H9 (cell line): ENCODE results near the gene PHACTR1. TPM values are rescaled to one million over a fixed set of nuclear protein-coding genes. Genes with fewer than 3 reads are reported as not detected.

ENCODE experiments used
- DNase-seq: peaks from one replicate; pipeline ENCODE4 v3.0.0-alpha.2; 2017
- H2AFZ ChIP-seq: one replicate; pipeline ENCODE4 v1.6.1; 2013; ENCODE audit warnings: mild to moderate bottlenecking, low read length, control low read depth, moderate library complexity
- H2AK5ac ChIP-seq: 2 replicates; pipeline ENCODE4 v1.6.1; 2013; ENCODE audit warnings: low read length, control low read depth, mixed read lengths; ENCODE audit not compliant: insufficient read length
- H2BK120ac ChIP-seq: one replicate; pipeline ENCODE4 v1.6.1; 2013; ENCODE audit warnings: low read depth, mild to moderate bottlenecking, low read length, control low read depth, inconsistent platforms; ENCODE audit not compliant: poor library complexity, severe bottlenecking
- H2BK12ac ChIP-seq: 2 replicates; pipeline ENCODE4 v1.6.1; 2013; ENCODE audit warnings: low read length, control low read depth, mixed read lengths, low read depth; ENCODE audit not compliant: insufficient read length
- H2BK15ac ChIP-seq: 2 replicates; pipeline ENCODE4 v1.6.1; 2013; ENCODE audit warnings: low read depth, low read length, control low read depth
- H2BK20ac ChIP-seq: one replicate; pipeline ENCODE4 v1.6.1; 2013; ENCODE audit warnings: low read depth, mild to moderate bottlenecking, low read length, control low read depth, inconsistent platforms; ENCODE audit not compliant: poor library complexity, severe bottlenecking
- H2BK5ac ChIP-seq: 2 replicates; pipeline ENCODE4 v1.6.1; 2013; ENCODE audit warnings: low read length, control low read depth, mixed read lengths; ENCODE audit not compliant: insufficient read length
- H3K14ac ChIP-seq: 2 replicates; pipeline ENCODE4 v1.6.1; 2013; ENCODE audit warnings: low read length, control low read depth; ENCODE audit not compliant: insufficient read depth
- H3K18ac ChIP-seq: 2 replicates; pipeline ENCODE4 v1.6.1; 2013; ENCODE audit warnings: low read depth, mild to moderate bottlenecking, mixed read lengths, low read length, control low read depth; ENCODE audit not compliant: insufficient read length
- H3K23ac ChIP-seq: 2 replicates; pipeline ENCODE4 v1.6.1; 2013; ENCODE audit warnings: low read length, control low read depth, mixed read lengths, low read depth; ENCODE audit not compliant: insufficient read length
- H3K23me2 ChIP-seq: 2 replicates; pipeline ENCODE4 v1.6.1; 2013; ENCODE audit warnings: low read depth, mild to moderate bottlenecking, mixed read lengths, low read length, control low read depth; ENCODE audit not compliant: insufficient read length, poor library complexity, severe bottlenecking
- H3K27ac ChIP-seq: 2 replicates; pipeline ENCODE4 v1.5.1; 2013; ENCODE audit warnings: low read length, control low read depth, mixed read lengths, low read depth; ENCODE audit not compliant: insufficient read length
- H3K27me3 ChIP-seq: 2 replicates; pipeline ENCODE4 v1.6.1; 2013; ENCODE audit warnings: low read length, control low read depth, inconsistent platforms; ENCODE audit not compliant: insufficient read depth
- H3K4ac ChIP-seq: 2 replicates; pipeline ENCODE4 v1.6.1; 2013; ENCODE audit warnings: low read depth, mild to moderate bottlenecking, control low read depth, inconsistent platforms, low read length, moderate library complexity
- H3K4me1 ChIP-seq: 2 replicates; pipeline ENCODE4 v1.6.1; 2013; ENCODE audit warnings: low read length, control low read depth, inconsistent platforms; ENCODE audit not compliant: insufficient read depth
- H3K4me2 ChIP-seq: 2 replicates; pipeline ENCODE4 v1.6.1; 2013; ENCODE audit warnings: low read length, control low read depth, mixed read lengths; ENCODE audit not compliant: insufficient read length, insufficient read depth
- H3K56ac ChIP-seq: 2 replicates; pipeline ENCODE4 v1.6.1; 2013; ENCODE audit warnings: low read depth, mild to moderate bottlenecking, mixed read lengths, low read length, control low read depth; ENCODE audit not compliant: insufficient read length
- H3K79me1 ChIP-seq: 2 replicates; pipeline ENCODE4 v1.6.1; 2013; ENCODE audit warnings: low read depth, mild to moderate bottlenecking, moderate library complexity, low read length, control low read depth, inconsistent platforms; ENCODE audit not compliant: insufficient read depth, poor library complexity, severe bottlenecking
- H3K79me2 ChIP-seq: 2 replicates; pipeline ENCODE4 v1.6.1; 2013; ENCODE audit warnings: low read length, control low read depth, inconsistent platforms; ENCODE audit not compliant: insufficient read depth
- H3K9ac ChIP-seq: 2 replicates; pipeline ENCODE4 v1.6.1; 2013; ENCODE audit warnings: low read length, control low read depth, mixed read lengths; ENCODE audit not compliant: insufficient read length; ENCODE audit errors: extremely low read depth
- H3K9me3 ChIP-seq: one replicate; pipeline ENCODE4 v1.6.1; 2013; ENCODE audit warnings: low read depth, low read length, inconsistent platforms; ENCODE audit not compliant: control insufficient read depth
- H3T11ph ChIP-seq: one replicate; pipeline ENCODE4 v1.6.1; 2013; ENCODE audit warnings: mild to moderate bottlenecking, low read length, control low read depth, inconsistent platforms
- H4K20me1 ChIP-seq: one replicate; pipeline ENCODE4 v1.6.1; 2013; ENCODE audit not compliant: control insufficient read depth, insufficient read length, insufficient read depth
- H4K5ac ChIP-seq: 2 replicates; pipeline ENCODE4 v1.6.1; 2013; ENCODE audit warnings: low read depth, mild to moderate bottlenecking, mixed read lengths, low read length, control low read depth; ENCODE audit not compliant: insufficient read length
- H4K8ac ChIP-seq: replicated peaks from 2 replicates; pipeline ENCODE4 v1.6.1; 2013; ENCODE audit warnings: low read length, control low read depth, mixed read lengths, low read depth; ENCODE audit not compliant: insufficient read length
- H4K91ac ChIP-seq: 2 replicates; pipeline ENCODE4 v1.6.1; 2013; ENCODE audit warnings: low read depth, mild to moderate bottlenecking, moderate library complexity, mixed read lengths, low read length, control low read depth; ENCODE audit not compliant: insufficient read length
- H3K27ac Mint-ChIP-seq, 3 experiments: 2 replicates in 2 of 3; 3 replicates in 1 of 3; pipeline ENCODE4 v1.8.0; 2020 to 2021; ENCODE audit warnings: mixed read lengths in 3 of 3, mild to moderate bottlenecking in 1 of 3, moderate library complexity in 1 of 3
- H3K27me3 Mint-ChIP-seq: 2 replicates; pipeline ENCODE4 v1.8.0; 2021; ENCODE audit warnings: low read depth, mild to moderate bottlenecking, moderate library complexity, mixed read lengths
- H3K36me3 Mint-ChIP-seq, 3 experiments: 2 replicates in 2 of 3; 3 replicates in 1 of 3; pipeline ENCODE4 v1.8.0; 2020 to 2021; ENCODE audit warnings: low read depth in 3 of 3, mixed read lengths in 3 of 3; ENCODE audit not compliant: insufficient read depth in 1 of 3
- H3K4me1 Mint-ChIP-seq, 2 experiments: 2 replicates each; pipeline ENCODE4 v1.8.0; 2020; ENCODE audit warnings: mixed read lengths in 2 of 2
- H3K4me3 Mint-ChIP-seq, 2 experiments: 2 replicates in 1 of 2; 3 replicates in 1 of 2; pipeline ENCODE4 v1.8.0; 2020 to 2021; ENCODE audit warnings: mild to moderate bottlenecking in 2 of 2, mixed read lengths in 2 of 2, moderate library complexity in 1 of 2
- H3K9me3 Mint-ChIP-seq, 2 experiments: 2 replicates in 1 of 2; 3 replicates in 1 of 2; pipeline ENCODE4 v1.8.0; 2020; ENCODE audit warnings: mild to moderate bottlenecking in 2 of 2, mixed read lengths in 2 of 2, moderate library complexity in 1 of 2
- WGBS: extraction: QIAGEN DNeasy Blood & Tissue Kit; methylation state at CpG from one replicate; pipeline ENCODE4 v1.1.7; 2013; ENCODE audit warnings: missing lambda C conversion rate, low lambda C conversion rate, mixed read lengths; ENCODE audit not compliant: insufficient read length; ENCODE audit errors: extremely low coverage; 5-methylcytosine and 5-hydroxymethylcytosine counted together
- total RNA-seq: library from RNA; stranded (reverse); gene quantifications from 2 replicates; pipeline ENCODE4 v1.2.1, GENCODE V29; 2021
- TF ChIP-seq, protein P1 (sequence below): fragments of 200-600 bp; sonication (generic); conservative IDR thresholded peaks from 3 replicates; pipeline ENCODE4 v1.8.0; 2021; ENCODE audit warnings: antibody characterized with exemption, mild to moderate bottlenecking

PHACTR1 gene
- total RNA-seq, 1 experiment from 2014 or later: 15.9 TPM

- H3K79me2 ChIP-seq: no peaks in the 10 kb centered on the region
- H2AK5ac ChIP-seq: no peak overlapping the region
- Mint-ChIP-seq H3K27ac (no peak overlapping the region), H3K27me3 (peaks cover 8% of the 10 kb centered on the region), H3K36me3 (no peaks in the 10 kb centered on the region), H3K4me3 (no peak overlapping the region), H3K4me1 (peaks cover 14 to 16% of the 10 kb centered on the region in 2 experiments), H3K9me3 (no peaks in the 10 kb centered on the region)
- H3K23ac ChIP-seq: no peak overlapping the region
- no peaks in the 10 kb centered on the region for H4K20me1 ChIP-seq
- H3K9ac ChIP-seq: no peak overlapping the region
- H2BK15ac ChIP-seq: no peak overlapping the region
- H3K4me2 ChIP-seq: no peak overlapping the region
- H4K5ac ChIP-seq: no peak overlapping the region
- DNase-seq: no peak
- no peaks in the 10 kb centered on the region for H3K9me3 ChIP-seq
- no peak overlapping the region for H3K4ac ChIP-seq
- H2BK20ac ChIP-seq: no peak overlapping the region
- no peak overlapping the region for H3K18ac ChIP-seq
- no peak overlapping the region for H2BK120ac ChIP-seq
- H4K91ac ChIP-seq: no peak overlapping the region
- TF ChIP-seq, protein P1, sequence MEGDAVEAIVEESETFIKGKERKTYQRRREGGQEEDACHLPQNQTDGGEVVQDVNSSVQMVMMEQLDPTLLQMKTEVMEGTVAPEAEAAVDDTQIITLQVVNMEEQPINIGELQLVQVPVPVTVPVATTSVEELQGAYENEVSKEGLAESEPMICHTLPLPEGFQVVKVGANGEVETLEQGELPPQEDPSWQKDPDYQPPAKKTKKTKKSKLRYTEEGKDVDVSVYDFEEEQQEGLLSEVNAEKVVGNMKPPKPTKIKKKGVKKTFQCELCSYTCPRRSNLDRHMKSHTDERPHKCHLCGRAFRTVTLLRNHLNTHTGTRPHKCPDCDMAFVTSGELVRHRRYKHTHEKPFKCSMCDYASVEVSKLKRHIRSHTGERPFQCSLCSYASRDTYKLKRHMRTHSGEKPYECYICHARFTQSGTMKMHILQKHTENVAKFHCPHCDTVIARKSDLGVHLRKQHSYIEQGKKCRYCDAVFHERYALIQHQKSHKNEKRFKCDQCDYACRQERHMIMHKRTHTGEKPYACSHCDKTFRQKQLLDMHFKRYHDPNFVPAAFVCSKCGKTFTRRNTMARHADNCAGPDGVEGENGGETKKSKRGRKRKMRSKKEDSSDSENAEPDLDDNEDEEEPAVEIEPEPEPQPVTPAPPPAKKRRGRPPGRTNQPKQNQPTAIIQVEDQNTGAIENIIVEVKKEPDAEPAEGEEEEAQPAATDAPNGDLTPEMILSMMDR: no peak
- no peaks in the 10 kb centered on the region; the same call in 1 of the 2 replicates for H3K4me1 ChIP-seq
- H3K23me2 ChIP-seq: no peaks in the 10 kb centered on the region
- H3K56ac ChIP-seq: no peak overlapping the region
- H3K27ac ChIP-seq: no peak overlapping the region
- H3K79me1 ChIP-seq: no peaks in the 10 kb centered on the region
- WGBS: no CpG with 5 or more reads among the region's 5 CpGs
- H3T11ph ChIP-seq: no peak overlapping the region
- H2BK12ac ChIP-seq: no peak overlapping the region
- H3K14ac ChIP-seq: no peak overlapping the region
- H3K27me3 ChIP-seq: no peaks in the 10 kb centered on the region
- no peak overlapping the region for H2BK5ac ChIP-seq
- H4K8ac ChIP-seq: no peak overlapping the region
- no peak overlapping the region for H2AFZ ChIP-seq
These were observed 289.4 kb downstream of the PHACTR1 start for GRCh38 chr6:13005994-13006393.
